HCT116 (cell line): Measurements from ENCODE around the gene ACSF2. TPM values are rescaled to one million over a fixed set of nuclear protein-coding genes. Genes with fewer than 3 reads are reported as not detected.

Source experiments
- ATAC-seq: fragments of 200-7000 bp; cut with Tn5 transposase; 2 replicates; pipeline ENCODE4 v1.9.1; 2020; ENCODE audit warnings: mild to moderate bottlenecking, moderate library complexity
- BruUV-seq: library from RNA; stranded (reverse); fragments of 400-500 nt; replicated peaks from 2 replicates; lab custom pipeline; 2021; lab: Mats Ljungman, UMichigan
- CTCF ChIA-PET: fragments of 300-600 bp; sonication (Branson Sonifier 250); formaldehyde crosslinking; loops from one replicate; lab custom pipeline; 2021; ENCODE audit warnings: antibody characterized with exemption; lab: Charles Lee
- POLR2A ChIA-PET: fragments of 300-600, 350-600 bp; sonication (Branson Sonifier 250); formaldehyde crosslinking; loops from one replicate; lab custom pipeline; 2021; ENCODE audit warnings: antibody characterized with exemption; lab: Charles Lee
- RAD21 ChIA-PET, 2 experiments: fragments of 300-600 bp; sonication (Branson Sonifier 250); formaldehyde crosslinking; loops; one replicate each; lab custom pipeline; 2023; ENCODE audit warnings: low total read pairs in 2 of 2; ENCODE audit not compliant: uncharacterized antibody in 2 of 2, unreplicated experiment in 2 of 2, low non-redundant PET in 1 of 2; lab: Charles Lee
- DNase-seq: peaks from one replicate; pipeline ENCODE4 v3.0.0-alpha.2; 2010; ENCODE audit warnings: low read depth, low spot score
- H2AFZ ChIP-seq: fragments of 200-600 bp; shearing (Covaris generic), sonication (generic); 2 replicates; pipeline ENCODE4 v1.6.1; 2017; ENCODE audit warnings: low read depth, mixed run types, mixed read lengths, antibody characterized with exemption, low read length; ENCODE audit not compliant: poor library complexity, severe bottlenecking
- H3K27ac ChIP-seq: 2 replicates; pipeline ENCODE4 v1.5.1; 2012; ENCODE audit warnings: low read depth, low read length
- H3K27me3 ChIP-seq: fragments of 200-600 bp; sonication (generic); 2 replicates; pipeline ENCODE4 v1.6.1; 2016; ENCODE audit warnings: mixed run types, low read length, mixed read lengths; ENCODE audit not compliant: insufficient read depth
- H3K36me3 ChIP-seq, 2 experiments: fragments of 200-500 bp in 1 of 2; fragments of 200-600 bp in 1 of 2; sonication (Bioruptor generic) in 1 of 2; sonication (generic) in 1 of 2; 2 replicates each; pipeline versions ENCODE4 v1.5.1 to v1.6.1; 2014 to 2016; ENCODE audit warnings: low read length in 2 of 2, inconsistent platforms in 1 of 2, mixed read lengths in 1 of 2, mixed run types in 1 of 2; ENCODE audit not compliant: insufficient read depth in 2 of 2, control insufficient read depth in 1 of 2
- H3K4me1 ChIP-seq, 2 experiments: fragments of 200-600 bp in 1 of 2; sonication (generic) in 1 of 2; 2 replicates each; pipeline versions ENCODE4 v1.5.1 to v1.6.1; 2012 to 2017; ENCODE audit warnings: low read length in 2 of 2, inconsistent platforms in 1 of 2, mild to moderate bottlenecking in 1 of 2, mixed read lengths in 1 of 2, mixed run types in 1 of 2, moderate library complexity in 1 of 2; ENCODE audit not compliant: insufficient read depth in 2 of 2, control insufficient read depth in 1 of 2
- H3K4me2 ChIP-seq: fragments of 200-600 bp; sonication (generic); 2 replicates; pipeline ENCODE4 v1.6.1; 2017; ENCODE audit warnings: mixed run types, low read length, mixed read lengths
- H3K4me3 ChIP-seq, 2 experiments: fragments of 200-600 bp in 1 of 2; sonication (generic) in 1 of 2; replicated peaks in 1 of 2; 2 replicates each; pipeline ENCODE4 v1.5.1; 2011 to 2016; ENCODE audit warnings: low read length in 2 of 2, control low read depth in 1 of 2, low read depth in 1 of 2, mild to moderate bottlenecking in 1 of 2, mixed read lengths in 1 of 2, mixed run types in 1 of 2
- H3K79me2 ChIP-seq: fragments of 200-600 bp; sonication (generic); 2 replicates; pipeline ENCODE4 v1.6.1; 2017; ENCODE audit warnings: mild to moderate bottlenecking, mixed run types, low read length, moderate library complexity, mixed read lengths; ENCODE audit not compliant: insufficient read depth
- H3K9ac ChIP-seq: fragments of 200-600 bp; sonication (generic); 2 replicates; pipeline ENCODE4 v1.6.1; 2016; ENCODE audit warnings: low read length, mixed read lengths
- H3K9me2 ChIP-seq: fragments of 200-600 bp; sonication (generic), shearing (Covaris generic); 2 replicates; pipeline ENCODE4 v1.6.1; 2017; ENCODE audit warnings: mixed run types, mild to moderate bottlenecking, moderate library complexity; ENCODE audit not compliant: insufficient read depth
- H3K9me3 ChIP-seq, 2 experiments: fragments of 200-500 bp in 1 of 2; fragments of 200-600 bp in 1 of 2; sonication (Bioruptor generic) in 1 of 2; sonication (generic) in 1 of 2; 2 replicates each; pipeline ENCODE4 v1.6.1; 2014 to 2017; ENCODE audit warnings: low read length in 2 of 2, mixed read lengths in 2 of 2, inconsistent platforms in 1 of 2, low read depth in 1 of 2, mild to moderate bottlenecking in 1 of 2, mixed run types in 1 of 2, moderate library complexity in 1 of 2; ENCODE audit not compliant: control insufficient read depth in 1 of 2, insufficient read depth in 1 of 2
- H4K20me1 ChIP-seq: fragments of 200-600 bp; sonication (generic), shearing (Covaris generic); 2 replicates; pipeline ENCODE4 v1.6.1; 2017; ENCODE audit warnings: mixed run types, mild to moderate bottlenecking, moderate library complexity; ENCODE audit not compliant: insufficient read depth
- CBX3 ChIP-seq: IDR thresholded peaks from 2 replicates; pipeline ENCODE4 v1.6.1; 2012; ENCODE audit warnings: low read depth
- CTCF ChIP-seq, 3 experiments: fragments of 200-600 bp in 1 of 3; sonication (generic) in 1 of 3; IDR thresholded peaks in 2 of 3; conservative IDR thresholded peaks in 1 of 3; 2 replicates each; pipeline ENCODE4 v1.5.1; 2012 to 2017; ENCODE audit warnings: low read depth in 2 of 3, low read length in 2 of 3, antibody characterized with exemption in 1 of 3, borderline replicate concordance in 1 of 3, control low read depth in 1 of 3, mild to moderate bottlenecking in 1 of 3, mixed read lengths in 1 of 3, mixed run types in 1 of 3, moderate library complexity in 1 of 3; ENCODE audit not compliant: insufficient read depth in 1 of 3
- EZH2 ChIP-seq: fragments of 200-600 bp; sonication (generic); IDR thresholded peaks from 2 replicates; pipeline ENCODE4 v1.6.1; 2017; ENCODE audit warnings: antibody characterized with exemption, mixed run types
- EZH2phosphoT487 ChIP-seq: fragments of 200-600 bp; IDR thresholded peaks from 2 replicates; pipeline ENCODE4 v1.6.1; 2018; ENCODE audit warnings: antibody characterized with exemption, borderline replicate concordance
- MAX ChIP-seq: IDR thresholded peaks from 2 replicates; pipeline ENCODE4 v1.6.1; 2012
- POLR2A ChIP-seq: IDR thresholded peaks from 2 replicates; pipeline ENCODE4 v1.7.0; 2011; ENCODE audit warnings: borderline replicate concordance; ENCODE audit not compliant: insufficient read depth, insufficient read length; ENCODE audit errors: extremely low read depth
- SRF ChIP-seq: IDR thresholded peaks from 2 replicates; pipeline ENCODE4 v1.6.1; 2012; ENCODE audit warnings: low read depth
- YY1 ChIP-seq: IDR thresholded peaks from 2 replicates; pipeline ENCODE4 v1.6.1; 2011; ENCODE audit warnings: low read length, low read depth, moderate library complexity, mild to moderate bottlenecking; ENCODE audit not compliant: insufficient replicate concordance; ENCODE audit errors: extremely low read depth
- ZFX ChIP-seq: fragments of 450-650 bp; IDR thresholded peaks from 2 replicates; pipeline ENCODE4 v1.6.1; 2017
- intact Hi-C: fragments of 100-400 bp; cut with micrococcal nuclease; formaldehyde crosslinking; loops from 2 replicates; pipeline ENCODE4 v1.10.0; 2022
- total RNA-seq: library from RNA; stranded (reverse); gene quantifications from one replicate; pipeline ENCODE4 v1.2.1, GENCODE V29; 2021; ENCODE audit not compliant: unreplicated experiment

ACSF2 gene
- total RNA-seq, 1 experiment from 2014 or later: 52.4 TPM

DNA sequence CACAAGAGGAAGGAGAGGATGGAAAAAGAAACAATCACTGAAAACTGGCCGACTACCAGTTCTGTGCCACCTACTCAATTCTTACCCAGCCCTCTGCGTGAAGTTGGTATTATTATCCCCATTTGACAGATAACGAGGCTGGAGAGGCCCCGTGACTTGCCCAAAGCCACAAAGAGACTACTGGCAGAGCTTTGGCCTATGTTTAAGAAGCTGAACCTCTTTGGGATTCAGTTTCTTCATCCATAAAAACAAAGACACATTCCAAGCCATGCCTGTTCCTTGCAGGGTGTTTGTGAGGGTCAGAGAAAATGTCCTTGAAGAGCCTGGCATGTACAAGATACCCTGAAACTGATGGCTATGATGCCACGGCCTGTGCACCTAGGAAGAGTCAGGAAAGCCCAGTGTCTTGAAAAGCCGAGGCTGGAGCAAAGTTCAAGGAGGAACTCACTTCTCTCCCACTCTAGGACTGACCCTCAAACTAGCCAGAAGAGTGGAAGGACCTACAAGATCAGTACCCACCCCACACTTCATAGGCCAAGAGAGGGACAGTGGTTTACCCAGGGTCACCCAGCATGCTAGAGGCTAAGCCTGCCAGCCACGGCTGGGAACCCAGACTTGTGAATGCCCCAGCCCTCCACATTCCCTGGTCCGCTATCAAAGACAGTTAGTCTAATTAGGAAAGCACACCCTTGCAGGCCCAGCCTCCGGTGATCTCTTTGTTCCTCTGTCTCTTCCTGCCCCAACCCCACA is 1.6 kb upstream of the ACSF2 start:
- peak overlapping the region in 1 of 2 experiments; percentile 23; a peak in 2 of 4 replicates for H3K4me3 ChIP-seq
- peak overlapping the region; percentile 22 for H3K9ac ChIP-seq
- H3K4me1 ChIP-seq: peaks cover 31 to 50% of the 10 kb centered on the region in 2 experiments
- intact Hi-C loops: no loop called here
- ChIA-PET POLR2A (no interaction called here), CTCF (interaction anchor here (0.6 to 0.9 kb wide), 2 partner anchors 27 kb away, joined by 3 to 4 read pairs; partner anchors contain the start of gene LRRC59), RAD21 (no interaction called here)
- DNase-seq: no peak
- peak overlapping the region; percentile 89 for H3K4me2 ChIP-seq
- no peaks in the 10 kb centered on the region for H3K9me3 ChIP-seq
- no peaks in the 10 kb centered on the region for H4K20me1 ChIP-seq
- no peaks in the 10 kb centered on the region for H3K9me2 ChIP-seq
- no peak for ATAC-seq
- no peaks in the 10 kb centered on the region; a peak in 1 of 4 replicates for H3K36me3 ChIP-seq
- no TSS peak for BruUV-seq
- H3K79me2 ChIP-seq: 0 out of 2 replicates have a peak, but pooled peaks cover 7% of the 10 kb centered on the region
- no peaks in the 10 kb centered on the region for H3K27me3 ChIP-seq
- peak overlapping the region; percentile 56 for H3K27ac ChIP-seq
- peak overlapping the region; percentile 21 for H2AFZ ChIP-seq
- TF ChIP-seq SRF (no peak), CBX3 (no peak), EZH2 (no peak), ZFX (no peak), EZH2phosphoT487 (no peak), MAX (no peak), POLR2A (no peak), CTCF (IDR thresholded peaks at IDR 0.05 in 2 of 3, conservative IDR thresholded peaks at IDR 0.05 in 1 of 3; ENCODE audit: borderline replicate concordance in 1 of 3, insufficient read depth in 1 of 3, low read depth in 2 of 3, low read length in 2 of 3) (no peak), YY1 (no peak)
